Stimulated activated CD4-positive, alpha-beta T cell treated with anti-CD3 and anti-CD28 coated beads, Interleukin-15, amount 100 ng/mL, for 24 hours (primary cell): ENCODE results near the gene GJA4.
"Not testable (repeated sequence)": the region's sequence is repeated elsewhere in the genome, so short reads cannot be mapped to it uniquely, and the experiment has no call there.

ENCODE experiments used
- DNase-seq: peaks from one replicate; pipeline ENCODE4 v3.0.0-alpha.2; 2020

Gene GJA4

DNA sequence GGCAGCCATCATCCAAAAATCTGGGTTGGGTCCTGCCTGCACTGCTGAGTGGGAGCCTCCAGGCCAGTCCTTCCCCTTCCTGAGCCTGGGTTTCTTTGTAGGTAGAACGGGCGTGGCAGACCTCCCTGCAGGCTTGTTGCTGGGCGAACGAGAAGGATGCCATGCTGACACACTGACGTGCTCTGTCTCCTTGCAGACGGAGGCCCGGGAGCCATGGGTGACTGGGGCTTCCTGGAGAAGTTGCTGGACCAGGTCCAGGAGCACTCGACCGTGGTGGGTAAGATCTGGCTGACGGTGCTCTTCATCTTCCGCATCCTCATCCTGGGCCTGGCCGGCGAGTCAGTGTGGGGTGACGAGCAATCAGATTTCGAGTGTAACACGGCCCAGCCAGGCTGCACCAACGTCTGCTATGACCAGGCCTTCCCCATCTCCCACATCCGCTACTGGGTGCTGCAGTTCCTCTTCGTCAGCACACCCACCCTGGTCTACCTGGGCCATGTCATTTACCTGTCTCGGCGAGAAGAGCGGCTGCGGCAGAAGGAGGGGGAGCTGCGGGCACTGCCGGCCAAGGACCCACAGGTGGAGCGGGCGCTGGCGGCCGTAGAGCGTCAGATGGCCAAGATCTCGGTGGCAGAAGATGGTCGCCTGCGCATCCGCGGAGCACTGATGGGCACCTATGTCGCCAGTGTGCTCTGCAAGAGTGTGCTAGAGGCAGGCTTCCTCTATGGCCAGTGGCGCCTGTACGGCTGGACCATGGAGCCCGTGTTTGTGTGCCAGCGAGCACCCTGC, 1.4 kb downstream of the GJA4 start:
- DNase-seq = no peak

DNA sequence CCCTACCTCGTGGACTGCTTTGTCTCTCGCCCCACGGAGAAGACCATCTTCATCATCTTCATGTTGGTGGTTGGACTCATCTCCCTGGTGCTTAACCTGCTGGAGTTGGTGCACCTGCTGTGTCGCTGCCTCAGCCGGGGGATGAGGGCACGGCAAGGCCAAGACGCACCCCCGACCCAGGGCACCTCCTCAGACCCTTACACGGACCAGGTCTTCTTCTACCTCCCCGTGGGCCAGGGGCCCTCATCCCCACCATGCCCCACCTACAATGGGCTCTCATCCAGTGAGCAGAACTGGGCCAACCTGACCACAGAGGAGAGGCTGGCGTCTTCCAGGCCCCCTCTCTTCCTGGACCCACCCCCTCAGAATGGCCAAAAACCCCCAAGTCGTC, 2.0 kb downstream of the GJA4 start:
- DNase-seq = no peak

DNA sequence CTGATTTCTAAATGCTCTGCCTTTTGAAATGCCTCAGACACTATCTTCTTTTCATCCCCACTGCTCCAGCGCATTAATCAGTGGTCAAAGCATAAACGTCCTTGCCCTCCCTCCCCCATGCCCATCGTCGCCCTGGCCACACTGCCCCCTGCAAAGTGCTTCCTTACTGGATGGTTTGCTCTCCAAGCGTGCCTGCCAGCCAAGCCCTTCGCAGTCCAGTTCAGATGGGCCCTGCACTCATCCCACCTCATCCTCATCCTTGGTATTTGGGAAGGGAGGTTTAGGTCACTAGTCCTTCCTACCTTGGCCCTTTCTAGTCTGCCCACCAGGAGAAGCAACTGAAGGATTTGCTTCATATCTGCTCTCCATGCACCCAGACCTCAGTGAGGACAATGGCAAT, 3.1 kb downstream of the GJA4 start:
- no peak for DNase-seq

DNA sequence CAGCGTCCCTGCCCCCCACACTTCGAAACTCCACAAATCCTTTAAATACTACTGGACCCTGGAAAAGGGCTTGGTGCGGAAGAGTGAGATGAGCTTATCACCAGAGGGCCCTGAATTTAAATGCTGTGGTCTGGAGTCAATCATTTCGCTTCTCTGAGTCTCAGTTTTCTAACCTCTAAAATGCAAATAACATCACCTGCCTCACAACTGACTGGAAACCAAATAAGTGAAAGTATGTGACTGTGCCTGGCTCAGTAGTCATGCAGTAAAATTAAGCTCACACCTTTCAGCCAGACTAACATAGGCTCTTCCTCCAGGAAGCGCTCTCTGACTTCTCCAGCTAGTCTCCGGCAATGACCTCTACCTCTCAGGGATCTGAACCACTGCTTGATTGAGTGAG, 4.2 kb downstream of the GJA4 start:
- DNase-seq = no peak

DNA sequence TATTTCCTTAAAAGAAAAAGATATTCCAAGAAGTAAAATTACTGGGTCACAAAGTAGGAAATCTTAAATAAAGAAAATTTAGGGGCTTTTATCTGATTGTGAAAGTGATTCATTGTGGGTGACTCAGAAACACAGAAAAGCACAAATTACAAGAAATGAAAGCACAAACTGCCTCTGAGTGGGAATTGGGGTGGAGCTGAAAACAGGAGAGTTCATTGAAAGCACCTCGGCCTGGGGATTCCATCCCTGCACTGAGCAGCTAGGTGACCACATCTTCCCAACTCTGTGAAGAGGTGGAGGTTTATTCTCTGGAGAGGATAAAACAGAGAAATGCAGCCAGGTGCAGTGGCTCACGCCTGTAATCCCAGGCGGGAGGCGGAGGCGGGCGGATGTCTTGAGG, 7.4 kb downstream of the GJA4 start:
- DNase-seq = peak; percentile 35

DNA sequence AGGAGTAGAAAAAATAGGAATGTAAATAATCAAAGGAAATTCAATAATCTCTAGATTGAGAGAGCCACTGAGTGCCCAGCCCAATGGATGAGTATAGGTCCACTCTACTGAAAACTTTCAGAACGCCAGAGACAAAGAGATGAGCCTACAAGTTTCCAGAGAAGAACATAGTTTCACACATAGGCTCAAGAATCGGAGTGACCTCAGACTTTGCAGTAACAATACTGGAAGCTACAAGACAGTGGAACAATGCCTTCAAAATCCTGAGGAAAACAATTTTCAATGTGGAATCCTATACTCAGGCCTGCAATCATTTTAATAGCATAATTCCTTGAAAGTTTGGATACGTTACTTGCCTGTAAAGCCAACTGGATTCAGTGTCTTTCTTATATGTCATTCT, 11.0 kb downstream of the GJA4 start:
- no peak for DNase-seq

DNA sequence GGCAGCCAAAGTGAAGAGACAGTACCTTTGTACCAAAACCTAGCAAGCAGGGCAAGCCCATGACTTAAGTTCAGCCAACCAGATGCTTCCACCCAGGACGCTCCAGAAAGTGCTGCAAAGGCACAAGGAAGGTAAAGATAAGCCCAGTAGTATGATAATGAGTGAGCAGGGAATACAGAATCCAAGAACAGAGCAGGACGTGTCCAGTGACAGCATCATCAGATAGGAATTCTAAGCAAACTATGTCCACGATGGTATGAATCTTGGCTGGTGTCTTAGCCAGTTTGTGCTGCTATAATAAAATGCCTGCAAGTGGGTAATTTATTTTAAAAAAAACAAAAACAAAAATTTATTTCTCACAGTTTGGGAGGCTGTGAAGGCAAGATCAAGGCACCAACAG, 13.6 kb downstream of the GJA4 start:
- DNase-seq = no peak

DNA sequence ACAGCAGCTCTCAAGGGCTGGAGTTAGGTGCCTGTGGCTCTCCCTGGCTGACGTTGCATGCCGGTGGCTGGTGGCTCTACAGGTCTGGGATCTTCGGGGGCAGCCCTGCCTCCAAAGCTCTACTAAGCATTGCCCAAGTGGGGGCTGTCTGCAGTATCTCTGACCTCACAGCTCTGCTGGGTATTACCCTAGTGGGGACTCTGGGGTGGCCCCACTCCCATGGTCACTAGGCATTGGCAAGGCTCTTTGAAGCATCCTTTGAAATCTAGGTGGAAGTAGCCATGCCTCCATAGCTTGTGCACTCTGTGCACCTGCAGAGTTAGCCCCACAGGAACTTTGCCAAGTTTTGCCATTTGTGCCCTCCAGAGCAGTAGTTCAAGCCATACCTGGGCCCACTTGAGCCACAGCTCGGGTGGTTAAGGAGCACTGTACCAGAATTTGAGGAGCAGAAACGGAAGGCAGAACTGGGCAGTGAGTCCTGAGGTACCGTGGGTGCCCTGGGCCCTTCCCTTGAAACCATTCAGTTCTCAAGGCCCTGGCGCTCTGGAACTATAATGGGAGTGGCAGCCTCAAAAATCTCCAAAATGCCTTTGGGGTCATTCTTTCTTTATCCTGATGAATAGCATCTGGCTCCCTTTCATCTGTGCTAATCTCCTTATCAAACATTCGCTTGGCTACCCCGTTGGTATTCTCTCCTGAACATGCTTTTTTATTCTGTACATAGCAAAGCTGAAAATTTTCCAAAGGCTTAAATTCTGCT, 15.4 kb downstream of the GJA4 start:
- DNase-seq = no peak

DNA sequence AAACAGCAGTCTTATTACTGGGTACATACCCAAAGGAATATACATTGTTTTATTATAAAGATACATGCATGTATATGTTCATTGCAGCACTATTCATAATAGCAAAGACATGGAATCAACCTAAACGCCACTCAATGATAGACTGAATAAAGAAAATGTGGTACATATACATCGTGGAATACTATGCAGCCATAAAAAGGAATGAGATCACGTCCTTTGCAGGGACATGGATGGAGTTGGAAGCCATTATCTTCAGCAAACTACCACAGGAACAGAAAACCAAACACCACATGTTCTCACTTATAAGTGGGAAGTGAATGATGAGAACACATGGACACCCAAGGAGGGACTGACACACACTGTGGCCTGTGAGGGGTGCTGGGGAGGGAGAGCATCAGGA, 18.0 kb downstream of the GJA4 start:
- DNase-seq = not testable (repeated sequence)

DNA sequence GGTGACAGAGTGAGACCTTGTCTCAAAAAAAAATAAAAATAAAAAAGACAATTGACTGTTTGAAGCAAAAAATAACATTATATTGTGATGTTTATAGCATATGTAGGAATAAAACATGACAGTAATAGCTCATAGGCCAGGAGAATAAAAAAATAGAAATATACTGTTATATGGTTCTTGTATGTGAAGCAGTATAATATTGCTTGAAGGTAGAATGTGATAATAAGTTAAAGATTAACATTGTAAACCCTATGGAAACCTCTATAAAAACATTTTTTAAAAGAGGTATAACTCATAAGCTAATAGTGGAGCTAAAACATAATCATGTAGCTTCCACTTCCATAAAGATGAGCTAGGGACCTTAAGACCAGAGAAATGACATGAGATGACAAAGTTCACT, 23.5 kb downstream of the GJA4 start:
- DNase-seq = no peak

DNA sequence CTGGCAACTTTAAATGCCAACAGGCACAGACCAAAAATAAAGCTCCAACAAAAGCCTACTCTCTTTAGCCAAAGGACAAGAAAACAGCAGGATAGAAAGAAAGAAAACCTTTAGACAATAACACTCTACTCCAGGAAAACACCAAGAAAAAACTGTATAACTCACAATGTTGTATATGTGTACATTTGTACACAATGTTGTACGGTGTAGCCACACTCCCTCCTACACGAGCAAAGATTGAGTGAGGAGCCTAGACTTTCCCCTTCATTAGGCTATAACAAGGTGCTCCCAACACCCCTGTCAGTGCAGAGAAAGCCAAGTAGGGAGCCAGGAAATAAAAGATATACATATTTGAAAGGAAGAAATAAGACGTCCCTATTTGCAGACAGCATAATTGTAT, 24.0 kb downstream of the GJA4 start:
- DNase-seq = no peak

DNA sequence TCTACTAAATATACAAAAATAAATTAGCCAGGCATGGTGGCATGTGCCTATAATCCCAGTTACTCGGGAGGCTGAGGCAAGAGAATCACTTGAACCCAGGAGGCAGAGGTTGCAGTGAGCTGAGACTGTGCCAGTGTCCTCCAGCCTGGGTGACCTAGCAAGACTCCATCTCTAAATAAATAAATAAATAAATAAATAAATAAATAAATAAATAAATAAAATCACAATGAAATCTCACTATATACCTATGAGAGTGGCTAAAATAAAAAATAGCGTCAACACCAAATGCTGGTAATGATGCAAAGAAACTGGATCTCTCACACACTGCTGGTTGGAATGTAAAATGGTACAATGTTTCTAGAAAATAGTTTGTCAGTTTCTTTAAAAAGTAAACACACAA, 26.1 kb downstream of the GJA4 start:
- not testable (repeated sequence) for DNase-seq

DNA sequence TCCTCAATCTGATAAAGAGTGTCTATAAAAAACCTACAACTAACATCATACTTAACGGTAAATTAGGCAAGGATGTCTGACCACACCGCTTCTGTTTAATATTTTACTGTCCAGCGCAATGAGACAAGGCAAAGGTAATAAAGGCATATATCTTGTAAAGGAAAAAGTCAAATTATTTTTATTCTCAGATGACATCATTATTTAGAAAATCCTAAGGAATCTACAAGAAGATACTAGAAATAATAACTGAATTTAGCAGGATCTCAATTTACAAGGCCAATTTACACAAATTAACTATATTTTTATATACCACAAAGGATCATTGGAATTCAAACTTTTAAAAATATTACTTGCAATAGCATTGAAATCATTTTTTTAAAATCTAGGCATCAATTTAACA, 29.4 kb downstream of the GJA4 start:
- no peak for DNase-seq

DNA sequence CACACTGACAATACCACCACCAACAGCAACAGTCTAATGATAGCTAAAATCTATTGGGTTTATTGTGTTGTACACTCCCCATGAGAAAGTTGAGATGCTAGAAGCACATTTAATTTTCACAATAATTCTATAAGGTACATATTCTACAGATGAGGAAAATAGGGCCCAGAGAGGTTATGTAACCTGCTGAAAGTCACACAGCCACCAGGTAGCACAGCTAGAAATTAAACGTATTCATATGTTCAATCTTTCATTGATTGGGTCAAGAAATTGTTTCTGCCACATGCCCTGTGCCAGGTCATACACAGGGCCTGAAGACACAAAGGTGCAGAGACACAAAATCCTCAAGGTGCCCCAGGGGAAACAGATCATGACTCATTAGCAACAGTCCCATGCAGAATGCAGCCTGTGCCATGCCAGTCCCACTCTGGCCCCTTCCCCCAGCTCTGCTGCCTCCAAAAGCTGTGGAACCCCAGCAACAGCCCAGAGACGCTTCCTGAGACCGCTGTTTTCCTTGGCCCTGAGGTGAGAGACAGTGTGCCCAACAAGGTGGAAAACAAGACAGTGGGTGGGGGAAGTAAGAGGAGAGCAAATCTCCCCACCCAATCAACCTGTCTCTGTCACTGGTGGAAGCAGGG, 32.1 kb downstream of the GJA4 start:
- DNase-seq = no peak

DNA sequence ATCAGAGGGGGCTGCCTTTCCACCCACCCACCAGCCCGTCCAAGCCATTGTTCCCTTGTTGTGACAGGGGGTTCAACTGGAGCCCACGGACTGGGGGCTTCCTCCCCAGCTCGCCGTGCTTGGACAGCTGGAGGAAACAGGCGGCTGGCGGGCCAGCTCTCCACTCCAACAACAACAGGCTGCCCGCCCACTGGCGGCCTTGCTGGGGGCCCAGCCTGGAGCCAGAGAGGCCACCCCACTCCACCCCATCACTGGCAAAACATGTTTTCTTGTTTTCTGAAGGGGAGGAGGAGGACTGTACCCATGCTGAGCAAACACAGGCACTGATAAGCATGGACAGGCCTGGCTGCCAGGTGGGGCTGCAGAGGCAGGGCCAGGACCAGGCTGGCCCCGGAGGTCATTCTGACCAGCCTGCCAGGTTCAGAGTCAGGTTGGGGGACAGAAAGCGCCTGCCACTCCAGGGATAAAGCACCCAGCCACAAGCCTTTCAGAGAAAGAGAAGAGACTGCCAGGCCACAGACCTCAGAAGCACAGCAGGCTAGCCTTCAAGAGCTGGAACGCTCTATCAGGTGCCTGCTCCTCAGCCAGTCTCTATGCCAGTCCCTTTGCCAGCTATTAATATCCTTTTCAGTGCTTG, 32.8 kb downstream of the GJA4 start:
- no peak for DNase-seq

DNA sequence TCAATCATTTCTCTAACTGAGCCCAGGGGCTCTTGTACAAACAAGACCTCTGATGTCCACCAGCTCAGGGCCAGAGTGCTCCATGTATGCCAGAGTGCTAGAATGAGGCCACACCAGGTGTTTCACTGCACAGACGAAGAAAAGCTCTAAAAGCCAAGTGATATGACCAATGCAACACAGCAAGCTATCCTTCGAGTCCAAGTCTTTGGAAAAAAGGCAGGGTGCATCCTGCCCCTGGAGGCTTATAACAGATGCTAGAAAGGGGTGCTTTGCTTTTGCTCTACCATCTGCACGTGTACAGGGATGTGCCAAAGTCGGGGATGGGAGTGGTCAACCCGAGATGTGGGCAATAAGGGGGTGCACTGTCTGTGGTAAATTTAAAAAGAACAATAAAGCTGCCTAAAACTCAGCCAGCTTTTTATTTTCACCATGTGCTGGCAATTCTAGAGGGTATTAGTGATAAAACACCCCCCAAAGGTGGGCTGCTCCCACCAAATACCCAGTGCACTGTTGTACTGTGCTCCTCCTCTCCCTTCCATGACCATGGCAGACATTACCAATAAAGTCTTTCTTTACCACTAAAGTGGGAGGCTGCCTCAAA, 34.6 kb downstream of the GJA4 start:
- DNase-seq = no peak

DNA sequence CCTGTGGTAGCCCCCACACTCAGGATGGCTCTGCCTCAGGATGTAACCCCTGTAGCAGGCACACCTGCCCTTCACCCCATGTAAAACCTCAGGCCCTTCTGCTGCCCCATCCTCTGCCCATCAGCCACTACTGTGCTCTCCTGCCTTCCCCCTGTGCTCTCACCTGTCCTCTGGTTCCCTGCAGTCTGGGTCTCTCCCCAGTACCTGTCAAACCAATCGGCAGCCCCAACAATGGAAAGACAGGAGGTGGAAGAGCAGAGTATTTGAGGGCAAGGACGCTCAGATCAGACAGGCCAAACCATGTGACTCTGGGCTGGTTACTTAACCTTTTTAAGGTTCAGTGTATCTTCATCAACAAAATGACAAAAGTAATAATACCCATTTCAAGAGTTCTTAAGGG, 35.8 kb downstream of the GJA4 start:
- DNase-seq = no peak

DNA sequence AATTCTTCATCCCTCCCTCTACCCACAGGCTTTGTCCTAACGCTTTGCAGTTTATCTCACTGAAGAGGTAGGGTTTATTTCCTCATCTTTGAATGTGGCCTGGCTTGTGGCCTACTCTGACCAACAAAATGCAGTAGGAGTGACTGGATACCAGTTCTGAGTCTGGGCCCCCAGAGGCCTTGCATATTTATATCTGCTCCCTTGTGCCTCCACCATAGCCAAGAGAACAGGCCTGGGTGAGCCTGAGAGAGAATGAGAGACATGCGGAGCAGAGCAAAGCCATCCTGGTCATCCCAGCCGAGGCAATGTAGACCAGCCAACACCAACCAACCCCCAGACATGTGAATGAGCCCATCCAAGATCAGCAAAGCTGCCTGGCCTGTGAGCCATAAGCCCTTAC, 36.5 kb downstream of the GJA4 start:
- no peak for DNase-seq

DNA sequence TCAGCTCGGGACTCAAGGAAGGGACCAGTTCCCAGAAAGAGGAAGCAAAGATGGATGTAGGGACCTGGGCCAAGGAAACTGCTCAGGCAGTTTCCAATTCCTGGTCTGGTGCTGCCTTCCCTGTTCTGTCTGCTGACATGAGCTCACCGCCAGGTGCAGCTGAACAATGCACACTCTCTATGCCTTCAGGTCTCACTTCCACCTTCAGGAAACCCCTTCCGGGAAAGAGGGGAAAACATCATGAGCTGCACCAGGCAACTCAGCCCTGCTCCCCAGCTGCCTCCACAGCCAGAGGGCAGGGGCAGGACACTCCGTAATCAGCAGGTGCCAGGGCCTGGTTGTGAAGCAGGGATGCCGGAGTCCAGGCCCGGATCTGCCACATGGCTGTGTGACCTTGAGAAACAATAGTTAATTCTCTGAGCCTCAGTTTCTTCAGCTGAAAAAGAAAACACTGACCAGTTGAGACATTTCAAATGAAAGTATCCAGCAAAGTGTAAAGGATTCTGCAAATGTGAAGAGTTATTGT, 39.0 kb downstream of the GJA4 start:
- no peak for DNase-seq

DNA sequence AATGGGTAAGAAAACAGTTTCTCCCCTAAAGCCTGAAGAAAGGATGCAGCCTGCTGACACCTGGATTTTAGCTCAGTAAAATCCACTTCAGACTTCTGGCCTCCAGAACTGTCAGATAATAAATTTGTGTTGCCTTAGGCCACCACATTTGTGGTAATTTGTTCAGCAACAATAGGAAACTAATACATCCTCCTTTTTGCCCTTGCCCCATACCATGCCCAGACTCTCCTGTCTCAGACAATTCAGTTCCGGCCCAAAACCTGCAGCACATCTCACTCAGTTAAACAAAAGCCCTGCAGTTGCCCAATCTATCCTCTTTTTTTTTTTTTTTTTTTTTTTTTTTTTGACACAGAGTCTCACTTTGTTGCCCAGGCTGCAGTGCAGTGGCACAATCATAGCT, 40.9 kb downstream of the GJA4 start:
- no peak for DNase-seq

DNA sequence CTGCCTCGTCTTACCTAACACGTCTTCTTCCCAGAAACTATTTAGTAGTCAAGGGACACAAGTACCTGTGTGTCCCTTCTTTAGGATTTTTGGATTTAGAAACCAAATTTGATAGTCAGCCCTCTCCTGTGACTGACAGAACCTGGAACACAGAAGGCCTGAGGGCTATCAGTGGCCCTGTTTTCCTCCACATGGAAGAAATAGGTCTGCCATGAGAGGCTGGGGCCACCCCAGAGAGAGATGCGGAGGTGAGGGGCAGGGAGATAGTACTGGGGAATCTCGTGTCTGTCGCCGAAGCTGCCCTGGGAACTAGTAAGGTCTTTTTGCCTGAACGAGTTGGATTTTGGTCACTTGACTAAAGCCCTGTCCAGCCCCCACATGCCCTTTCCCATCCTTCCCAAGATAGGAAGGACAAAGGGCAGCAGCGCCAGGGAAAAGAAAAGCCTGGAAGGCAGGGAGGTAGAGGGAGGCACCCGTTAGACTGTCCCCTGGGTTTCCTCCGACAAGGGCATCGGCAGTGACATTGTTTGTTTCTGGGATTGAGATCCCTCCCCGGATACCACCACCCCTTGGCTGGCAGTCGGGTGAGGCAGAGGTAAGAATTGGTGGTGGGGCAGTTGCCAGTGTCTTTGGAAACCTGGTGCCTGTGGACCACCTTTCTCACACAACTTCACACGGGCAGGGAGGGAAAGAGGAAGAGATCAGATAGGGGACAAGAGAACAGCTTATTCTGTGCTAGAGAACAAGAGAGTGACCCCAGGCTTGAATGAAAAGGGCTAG, 46.9 kb downstream of the GJA4 start:
- DNase-seq = no peak

DNA sequence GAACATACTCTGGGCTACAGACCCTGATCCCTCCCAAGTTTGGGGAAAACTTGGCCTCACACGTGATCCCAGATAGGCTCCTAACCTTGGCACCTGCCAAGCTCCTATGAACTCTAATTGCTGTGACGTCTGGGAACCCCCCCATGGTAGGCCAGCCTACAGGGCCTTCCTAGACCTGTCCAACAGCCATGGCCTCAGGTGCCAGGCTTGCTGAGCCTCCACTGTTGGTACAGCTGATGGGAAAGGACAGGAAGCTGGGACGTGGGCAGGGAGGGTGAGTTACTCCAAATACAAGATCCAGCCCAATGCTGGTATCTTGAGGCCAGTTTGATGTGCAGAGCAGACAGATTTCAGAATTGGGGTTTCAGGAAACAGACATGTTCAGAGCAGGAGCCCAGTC, 47.6 kb downstream of the GJA4 start:
- no peak for DNase-seq
